Measurements from ENCODE around the gene BDKRB2.

Gene BDKRB2

GRCh38 chr14:96252323-96252998 lies 47.8 kb downstream of the BDKRB2 start:
- DNase-seq (ENCODE audit: low read depth in 2 of 2): no peak

GRCh38 chr14:96252999-96253539 lies 48.4 kb downstream of the BDKRB2 start:
- DNase-seq (ENCODE audit: low read depth in 2 of 2): no peak

- no peak for DNase-seq (ENCODE audit: low read depth in 2 of 2)
Observed at GRCh38 chr14:96254687-96255086, 50.0 kb downstream of the BDKRB2 start.

GRCh38 chr14:96255501-96256366 lies 51.1 kb downstream of the BDKRB2 start, which contains the start of gene BDKRB1:
Gene BDKRB1, plus strand, starts transcription at chr14:96256210. Its CDS starts 7,473 bp downstream, at chr14:96263683.
- no peak for DNase-seq (ENCODE audit: low read depth in 2 of 2)

GRCh38 chr14:96256407-96256806 lies 51.8 kb downstream of the BDKRB2 start:
- DNase-seq (ENCODE audit: low read depth in 2 of 2): no peak

- DNase-seq (ENCODE audit: low read depth in 2 of 2): no peak
Observed at GRCh38 chr14:96257056-96257455, 52.4 kb downstream of the BDKRB2 start.

GRCh38 chr14:96257900-96258299 lies 53.3 kb downstream of the BDKRB2 start:
- DNase-seq (ENCODE audit: low read depth in 2 of 2): no peak

- DNase-seq (ENCODE audit: low read depth in 2 of 2): no peak
Observed at GRCh38 chr14:96260341-96260821, 55.7 kb downstream of the BDKRB2 start.

- no peak for DNase-seq (ENCODE audit: low read depth in 2 of 2)
Observed at GRCh38 chr14:96261053-96261452, 56.4 kb downstream of the BDKRB2 start.

- DNase-seq (ENCODE audit: low read depth in 2 of 2): no peak
Observed at GRCh38 chr14:96261772-96262655, 57.4 kb downstream of the BDKRB2 start.

GRCh38 chr14:96263347-96264199 lies 58.9 kb downstream of the BDKRB2 start:
- DNase-seq (ENCODE audit: low read depth in 2 of 2): no peak

GRCh38 chr14:96264200-96264553 lies 59.5 kb downstream of the BDKRB2 start:
- no peak for DNase-seq (ENCODE audit: low read depth in 2 of 2)

GRCh38 chr14:96264853-96265252 lies 60.2 kb downstream of the BDKRB2 start:
- DNase-seq (ENCODE audit: low read depth in 2 of 2): no peak

- DNase-seq (ENCODE audit: low read depth in 2 of 2): no peak
Observed at GRCh38 chr14:96265383-96266095, 60.9 kb downstream of the BDKRB2 start.

GRCh38 chr14:96267336-96267735 lies 62.7 kb downstream of the BDKRB2 start:
- no peak for DNase-seq (ENCODE audit: low read depth in 2 of 2)

GRCh38 chr14:96267916-96268315 lies 63.3 kb downstream of the BDKRB2 start:
- no peak for DNase-seq (ENCODE audit: low read depth in 2 of 2)

GRCh38 chr14:96268431-96269358 lies 64.1 kb downstream of the BDKRB2 start:
- no peak for DNase-seq (ENCODE audit: low read depth in 2 of 2)

- no peak for DNase-seq (ENCODE audit: low read depth in 2 of 2)
Observed at GRCh38 chr14:96269359-96269710, 64.7 kb downstream of the BDKRB2 start.

Data from stimulated activated CD8-positive, alpha-beta memory T cell treated with anti-CD3 and anti-CD28 coated beads, Interleukin-2, amount 100 ng/mL, for 1 hour (primary cell).